K562 (cell line): Measurements from ENCODE around the gene PTP4A2. TPM values are rescaled to one million over a fixed set of nuclear protein-coding genes. Genes with fewer than 3 reads are reported as not detected.

Experiments
- CBFA2T2 ChIP-seq: fragments of 450-650 bp; conservative IDR thresholded peaks from 2 replicates; pipeline ENCODE4 v1.6.1; 2017; ENCODE audit warnings: mild to moderate bottlenecking
- CBFB ChIP-seq: sonication (generic); formaldehyde crosslinking; IDR thresholded peaks from 2 replicates; pipeline ENCODE4 v1.4.0; 2020; ENCODE audit warnings: mild to moderate bottlenecking, missing genetic modification reagents
- CUX1 ChIP-seq: fragments of 200-800 bp; sonication (Bioruptor generic); IDR thresholded peaks from 2 replicates; pipeline ENCODE4 v1.6.1; 2016; ENCODE audit warnings: missing genetic modification characterization, missing compliant biosample characterization
- ESRRA ChIP-seq: fragments of 450-650 bp; IDR thresholded peaks from 2 replicates; pipeline ENCODE4 v1.6.1; 2014; ENCODE audit warnings: low read depth, mild to moderate bottlenecking, moderate library complexity, borderline replicate concordance
- KLF10 ChIP-seq: fragments of 250-450 bp; sonication (Bioruptor Pico); IDR thresholded peaks from 2 replicates; pipeline ENCODE4 v1.6.1; 2021; ENCODE audit warnings: matching md5 sums
- NFE2L1 ChIP-seq: fragments of 450-650 bp; IDR thresholded peaks from 2 replicates; pipeline ENCODE4 v1.6.1; 2016; ENCODE audit warnings: missing genetic modification characterization, low read depth, mild to moderate bottlenecking, missing compliant biosample characterization, moderate library complexity, borderline replicate concordance
- PATZ1 ChIP-seq: fragments of 250-450 bp; sonication (Bioruptor Pico); IDR thresholded peaks from 2 replicates; pipeline ENCODE4 v1.5.0; 2020; ENCODE audit warnings: mild to moderate bottlenecking, borderline replicate concordance
- PCBP2 ChIP-seq: fragments of 200-400 bp; formaldehyde crosslinking; IDR thresholded peaks from 2 replicates; pipeline ENCODE4 v1.6.1; 2018; ENCODE audit warnings: low read length, low read depth, mild to moderate bottlenecking, moderate library complexity; ENCODE audit not compliant: poor library complexity, severe bottlenecking
- PHF20 ChIP-seq: fragments of 450-650 bp; IDR thresholded peaks from 2 replicates; pipeline ENCODE4 v1.6.1; 2018; ENCODE audit not compliant: partially characterized antibody
- RBM25 ChIP-seq: fragments of 200-400 bp; formaldehyde crosslinking; IDR thresholded peaks from 2 replicates; pipeline ENCODE4 v1.6.1; 2018; ENCODE audit warnings: low read length, low read depth, moderate library complexity; ENCODE audit not compliant: severe bottlenecking
- RUNX1 ChIP-seq: sonication (generic); IDR thresholded peaks from 2 replicates; pipeline ENCODE4 v1.6.1; 2016; ENCODE audit warnings: antibody characterized with exemption, low read depth
- SIN3A ChIP-seq, 2 experiments: fragments of 150-350 bp in 1 of 2; IDR thresholded peaks; 2 replicates each; pipeline ENCODE4 v1.6.1; 2011 to 2016; ENCODE audit warnings: borderline replicate concordance in 2 of 2, low read depth in 2 of 2, low read length in 2 of 2, mild to moderate bottlenecking in 2 of 2, moderate library complexity in 2 of 2; ENCODE audit not compliant: control insufficient read depth in 1 of 2
- SNRNP70 ChIP-seq: fragments of 200-400 bp; formaldehyde crosslinking; optimal IDR thresholded peaks from 2 replicates; pipeline ENCODE3; 2017; ENCODE audit warnings: low read depth, low read length
- USF2 ChIP-seq: sonication (generic); formaldehyde crosslinking; IDR thresholded peaks from 2 replicates; pipeline ENCODE4 v1.5.0; 2020; ENCODE audit warnings: missing genetic modification reagents
- ZNF197 ChIP-seq: fragments of 200-800 bp; sonication (Bioruptor generic); IDR thresholded peaks from 2 replicates; pipeline ENCODE4 v1.6.1; 2016; ENCODE audit warnings: low read depth, missing genetic modification characterization, missing compliant biosample characterization
- ZNF23 ChIP-seq: fragments of 250-450 bp; sonication (Bioruptor Pico); IDR thresholded peaks from 2 replicates; pipeline ENCODE4 v1.4.0; 2020; ENCODE audit warnings: mild to moderate bottlenecking
- ZNF239 ChIP-seq: fragments of 250-450 bp; sonication (Bioruptor Pico); IDR thresholded peaks from 2 replicates; pipeline ENCODE4 v1.4.0; 2020; ENCODE audit warnings: mild to moderate bottlenecking
- ZSCAN32 ChIP-seq: fragments of 450-650 bp; formaldehyde crosslinking; IDR thresholded peaks from 2 replicates; pipeline ENCODE4 v1.4.0; 2020; ENCODE audit warnings: mild to moderate bottlenecking, moderate library complexity
- polyA plus RNA-seq, 8 experiments: library from polyadenylated mRNA; depleted of rRNA in 4 of 8; stranded (reverse) in 5 of 8; unstranded in 3 of 8; fragments of >200 nt; fragmentation: Nextera tagmentation in 2 of 8; fragmentation: Illumina TruSeq in 1 of 8; extraction: Ambion mirVana in 2 of 8; extraction: Trizol in 1 of 8; gene quantifications; 2 replicates each; pipeline versions ENCODE4 v1.2.1 to v1.2.3, GENCODE V29; 2011 to 2014; ENCODE audit warnings: inconsistent platforms in 1 of 8, missing spikeins in 1 of 8
- total RNA-seq, 7 experiments: library from RNA; depleted of rRNA in 6 of 7; stranded (reverse); fragments of >200 nt in 6 of 7; fragmentation: Illumina TruSeq in 2 of 7; extraction: Trizol in 2 of 7; gene quantifications; 2 replicates each; pipeline versions ENCODE4 v1.2.1 to v1.2.3, GENCODE V29; 2011 to 2021; ENCODE audit warnings: low replicate concordance in 1 of 7

The PTP4A2 gene
- total and polyA plus RNA-seq, 9 of the 15 experiments (the other 6 are each of a cell fraction or from before 2014, with no cell fraction given), result 197 to 870 (median 480) TPM

GRCh38 chr1:31955917-31956736 lies 18.0 kb upstream of the PTP4A2 start (continued):
- TF ChIP-seq PATZ1 (CRISPR knock-in tag) (0 out of 2 replicates have a peak, but pooled peaks have one; percentile 39), ZNF239 (CRISPR knock-in tag) (no peak), CBFA2T2 (no peak; the same call in 1 of the 2 replicates), ESRRA (peak; percentile 69; the same call in 1 of the 2 replicates), ZSCAN32 (CRISPR knock-in tag) (no peak), ZNF23 (CRISPR knock-in tag) (0 out of 2 replicates have a peak, but pooled peaks have one; percentile 31), SNRNP70 (no peak), USF2 (no peak), CBFB (CRISPR knock-in tag) (no peak), RUNX1 (no peak), PHF20 (no peak), RBM25 (no peak), ZNF197 (CRISPR knock-in tag) (no peak), PCBP2 (no peak), KLF10 (CRISPR knock-in tag) (no peak), NFE2L1 (tag) (no peak), CUX1 (CRISPR knock-in tag) (no peak; the same call in 1 of the 2 replicates), SIN3A (IDR thresholded peaks at IDR 0.05; ENCODE audit: borderline replicate concordance in 2 of 2, control insufficient read depth in 1 of 2, low read depth in 2 of 2, low read length in 2 of 2) (no peak)
